Measurements from ENCODE around the gene MMP23B. TPM values are rescaled to one million over a fixed set of nuclear protein-coding genes. Genes with fewer than 3 reads are reported as not detected.

Gene MMP23B
- total and polyA plus RNA-seq, 10 of the 15 experiments (the other 5 are each of a cell fraction or from before 2014, with no cell fraction given) = 0.25 to 0.76 (median 0.34) TPM; not detected in 4

DNA sequence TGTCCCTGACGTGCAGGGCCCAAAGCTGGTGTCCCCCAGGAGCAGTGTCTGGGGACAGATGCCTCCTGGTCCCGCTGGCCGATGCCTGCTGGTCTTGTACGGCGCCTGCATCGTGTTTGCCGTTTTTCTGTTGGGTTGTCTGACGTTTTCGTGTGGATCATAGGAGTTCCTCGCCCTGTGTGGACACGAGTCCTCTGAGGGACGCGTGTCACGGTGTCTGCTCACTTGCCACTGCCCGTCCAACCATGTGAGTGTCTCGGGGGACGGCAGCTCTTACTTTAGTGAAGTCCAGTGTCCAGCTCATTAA is 9.2 kb upstream of the MMP23B start (continued):
- no peak for TF ChIP-seq E2F8 (IDR thresholded peaks at IDR 0.05; ENCODE audit: low read depth, partially characterized antibody)
- TF ChIP-seq ZNF687 (IDR thresholded peaks at IDR 0.05) = no peak
- no peak for TF ChIP-seq ZZZ3 (IDR thresholded peaks at IDR 0.05; ENCODE audit: control insufficient read depth, insufficient read length, low read depth)
- TF ChIP-seq PML (IDR thresholded peaks at IDR 0.05; ENCODE audit: low read length) = no peak
- no peak for TF ChIP-seq MYC (IDR thresholded peaks at IDR 0.05; ENCODE audit: insufficient read depth, insufficient read length, insufficient replicate concordance, low read length, severe bottlenecking)

GRCh38 chr1:1623181-1623630 is 8.8 kb upstream of the MMP23B start:
- ChIA-PET CTCF (no interaction called here), SMC1A (ENCODE audit: uncharacterized antibody, unreplicated experiment) (no interaction called here), RAD21 (ENCODE audit: unreplicated experiment) (no interaction called here), POLR2A (no interaction called here)
- Histone ChIP-seq H3K4me1 (ENCODE audit: control insufficient read depth, insufficient read depth, low read length) (no peaks in the 10 kb centered on the region), H3K9ac (ENCODE audit: control insufficient read depth, insufficient read depth, low read length) (no peak overlapping the region), H3K36me3 (ENCODE audit: control insufficient read depth in 2 of 2, insufficient read depth in 2 of 2, low read length in 1 of 2) (no peaks in the 10 kb centered on the region), H2AFZ (ENCODE audit: control insufficient read depth, low read depth, low read length) (no peak overlapping the region), H4K20me1 (ENCODE audit: control insufficient read depth, insufficient read depth) (no peaks in the 10 kb centered on the region), H3K4me3 (no peak overlapping the region), H3K27me3 (replicated peaks in 1 of 2; ENCODE audit: control insufficient read depth in 2 of 2, insufficient read depth in 2 of 2, low read length in 1 of 2) (no peaks in the 10 kb centered on the region), H3K79me2 (ENCODE audit: control insufficient read depth, insufficient read depth, low read length) (no peaks in the 10 kb centered on the region), H3K27ac (ENCODE audit: control insufficient read depth, insufficient read depth) (no peak overlapping the region), H3K4me2 (ENCODE audit: control insufficient read depth, insufficient read depth) (no peak overlapping the region), H3K9me3 (replicated peaks; ENCODE audit: control insufficient read depth, insufficient read depth, low read length) (no peaks in the 10 kb centered on the region)
- ATAC-seq = no peak
- in situ Hi-C loops (cut with MboI) = no loop called here
- BruUV-seq (replicated peaks) = no TSS peak
- intact Hi-C loops (cut with micrococcal nuclease; ENCODE audit: unreplicated experiment) = no loop called here
- no peak for FAIRE-seq
- WGBS (ENCODE audit: insufficient coverage, insufficient replicate concordance, low lambda C conversion rate, missing lambda C conversion rate) = 94% methylated on average over 18 of the region's 33 CpGs
- no peak for DNase-seq (ENCODE audit: low read depth, low spot score)
- TF ChIP-seq WRNIP1 (IDR thresholded peaks at IDR 0.05; ENCODE audit: borderline replicate concordance, low read depth, low read length) (no peak), STAT3 (IDR thresholded peaks at IDR 0.05; ENCODE audit: low read depth, low read length) (no peak), EZH2 (IDR thresholded peaks at IDR 0.05; ENCODE audit: borderline replicate concordance, control insufficient read depth, low read depth, low read length) (no peak), SIN3A (IDR thresholded peaks at IDR 0.05; ENCODE audit: low read depth, low read length) (no peak), GABPA (IDR thresholded peaks at IDR 0.05; ENCODE audit: low read depth) (no peak), YBX1 (IDR thresholded peaks at IDR 0.05) (no peak), SRF (IDR thresholded peaks at IDR 0.05; ENCODE audit: low read depth in 2 of 2, low read length in 2 of 2) (no peak), POLR2A (IDR thresholded peaks at IDR 0.05; ENCODE audit: low read depth, low read length) (no peak), NR2F1 (conservative IDR thresholded peaks at IDR 0.05) (no peak), HDGF (IDR thresholded peaks at IDR 0.05) (no peak)

All from GM12878 (cell line).